Liver (tissue), 3 donors: ENCODE measurements around the gene YOD1.

Experiments
- ATF3 ChIP-seq: IDR thresholded peaks from 2 replicates; pipeline ENCODE4 v1.6.1; 2016; ENCODE audit warnings: antibody characterized with exemption
- EGR1 ChIP-seq, 2 donors: IDR thresholded peaks; 2 replicates each; pipeline ENCODE4 v1.6.1; 2016 to 2018; ENCODE audit warnings: antibody characterized with exemption in 2 of 2, low read depth in 2 of 2
- HNF4G ChIP-seq: IDR thresholded peaks from 2 replicates; pipeline ENCODE4 v1.6.1; 2016; ENCODE audit warnings: antibody characterized with exemption
- JUND ChIP-seq, 2 donors: IDR thresholded peaks; 2 replicates each; pipeline ENCODE4 v1.6.1; 2016; ENCODE audit warnings: antibody characterized with exemption in 2 of 2
- MAX ChIP-seq: IDR thresholded peaks from 2 replicates; pipeline ENCODE4 v1.6.1; 2016; ENCODE audit warnings: antibody characterized with exemption
- NR2F2 ChIP-seq: IDR thresholded peaks from 2 replicates; pipeline ENCODE4 v1.6.1; 2016; ENCODE audit warnings: antibody characterized with exemption
- RAD21 ChIP-seq, 2 donors: IDR thresholded peaks; 2 replicates each; pipeline ENCODE4 v1.6.1; 2016; ENCODE audit warnings: antibody characterized with exemption in 2 of 2, mild to moderate bottlenecking in 2 of 2
- TAF1 ChIP-seq: conservative IDR thresholded peaks from 2 replicates; pipeline ENCODE4 v1.6.1; 2016; ENCODE audit warnings: antibody characterized with exemption, mild to moderate bottlenecking
- YY1 ChIP-seq: IDR thresholded peaks from 2 replicates; pipeline ENCODE4 v1.6.1; 2016; ENCODE audit warnings: antibody characterized with exemption, mild to moderate bottlenecking
- TF ChIP-seq, protein P1 (sequence below): fragments of 150-350 bp; IDR thresholded peaks from 2 replicates; pipeline ENCODE4 v1.5.1; 2017; ENCODE audit warnings: improper control_type of control experiment, low read depth, low read length; ENCODE audit not compliant: missing input control
- TF ChIP-seq, protein P2 (sequence below): IDR thresholded peaks from 2 replicates; pipeline ENCODE4 v1.6.1; 2016; ENCODE audit warnings: antibody characterized with exemption, mild to moderate bottlenecking
- donor health status: healthy.
- donor health status: healthy.

DNA sequence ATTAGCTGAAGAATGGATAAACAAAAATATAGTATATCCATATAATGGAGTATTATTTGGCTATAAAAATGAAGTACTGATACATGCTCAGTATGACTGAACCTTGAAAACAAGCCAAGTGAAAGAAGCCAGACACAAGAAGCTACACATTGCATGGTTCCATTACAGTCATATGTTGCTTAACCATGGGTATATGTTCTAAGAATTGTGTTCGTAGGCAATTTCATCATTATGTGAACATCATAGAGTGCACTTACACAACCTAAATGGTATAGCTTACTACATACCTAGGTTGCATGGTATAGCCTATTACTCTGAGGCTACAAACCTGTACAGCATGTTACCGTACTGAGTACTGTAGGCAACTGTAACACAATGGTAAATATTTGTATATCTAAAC is 52.2 kb downstream of the YOD1 start:
- TF ChIP-seq, protein P1, sequence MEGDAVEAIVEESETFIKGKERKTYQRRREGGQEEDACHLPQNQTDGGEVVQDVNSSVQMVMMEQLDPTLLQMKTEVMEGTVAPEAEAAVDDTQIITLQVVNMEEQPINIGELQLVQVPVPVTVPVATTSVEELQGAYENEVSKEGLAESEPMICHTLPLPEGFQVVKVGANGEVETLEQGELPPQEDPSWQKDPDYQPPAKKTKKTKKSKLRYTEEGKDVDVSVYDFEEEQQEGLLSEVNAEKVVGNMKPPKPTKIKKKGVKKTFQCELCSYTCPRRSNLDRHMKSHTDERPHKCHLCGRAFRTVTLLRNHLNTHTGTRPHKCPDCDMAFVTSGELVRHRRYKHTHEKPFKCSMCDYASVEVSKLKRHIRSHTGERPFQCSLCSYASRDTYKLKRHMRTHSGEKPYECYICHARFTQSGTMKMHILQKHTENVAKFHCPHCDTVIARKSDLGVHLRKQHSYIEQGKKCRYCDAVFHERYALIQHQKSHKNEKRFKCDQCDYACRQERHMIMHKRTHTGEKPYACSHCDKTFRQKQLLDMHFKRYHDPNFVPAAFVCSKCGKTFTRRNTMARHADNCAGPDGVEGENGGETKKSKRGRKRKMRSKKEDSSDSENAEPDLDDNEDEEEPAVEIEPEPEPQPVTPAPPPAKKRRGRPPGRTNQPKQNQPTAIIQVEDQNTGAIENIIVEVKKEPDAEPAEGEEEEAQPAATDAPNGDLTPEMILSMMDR = no peak
- TF ChIP-seq ATF3 = no peak
- TF ChIP-seq YY1 = no peak
- TF ChIP-seq, protein P2, sequence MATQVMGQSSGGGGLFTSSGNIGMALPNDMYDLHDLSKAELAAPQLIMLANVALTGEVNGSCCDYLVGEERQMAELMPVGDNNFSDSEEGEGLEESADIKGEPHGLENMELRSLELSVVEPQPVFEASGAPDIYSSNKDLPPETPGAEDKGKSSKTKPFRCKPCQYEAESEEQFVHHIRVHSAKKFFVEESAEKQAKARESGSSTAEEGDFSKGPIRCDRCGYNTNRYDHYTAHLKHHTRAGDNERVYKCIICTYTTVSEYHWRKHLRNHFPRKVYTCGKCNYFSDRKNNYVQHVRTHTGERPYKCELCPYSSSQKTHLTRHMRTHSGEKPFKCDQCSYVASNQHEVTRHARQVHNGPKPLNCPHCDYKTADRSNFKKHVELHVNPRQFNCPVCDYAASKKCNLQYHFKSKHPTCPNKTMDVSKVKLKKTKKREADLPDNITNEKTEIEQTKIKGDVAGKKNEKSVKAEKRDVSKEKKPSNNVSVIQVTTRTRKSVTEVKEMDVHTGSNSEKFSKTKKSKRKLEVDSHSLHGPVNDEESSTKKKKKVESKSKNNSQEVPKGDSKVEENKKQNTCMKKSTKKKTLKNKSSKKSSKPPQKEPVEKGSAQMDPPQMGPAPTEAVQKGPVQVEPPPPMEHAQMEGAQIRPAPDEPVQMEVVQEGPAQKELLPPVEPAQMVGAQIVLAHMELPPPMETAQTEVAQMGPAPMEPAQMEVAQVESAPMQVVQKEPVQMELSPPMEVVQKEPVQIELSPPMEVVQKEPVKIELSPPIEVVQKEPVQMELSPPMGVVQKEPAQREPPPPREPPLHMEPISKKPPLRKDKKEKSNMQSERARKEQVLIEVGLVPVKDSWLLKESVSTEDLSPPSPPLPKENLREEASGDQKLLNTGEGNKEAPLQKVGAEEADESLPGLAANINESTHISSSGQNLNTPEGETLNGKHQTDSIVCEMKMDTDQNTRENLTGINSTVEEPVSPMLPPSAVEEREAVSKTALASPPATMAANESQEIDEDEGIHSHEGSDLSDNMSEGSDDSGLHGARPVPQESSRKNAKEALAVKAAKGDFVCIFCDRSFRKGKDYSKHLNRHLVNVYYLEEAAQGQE = no peak
- TF ChIP-seq JUND (IDR thresholded peaks at IDR 0.05) = no peak
- TF ChIP-seq EGR1 (IDR thresholded peaks at IDR 0.05; ENCODE audit: low read depth in 2 of 2) = no peak
- no peak for TF ChIP-seq NR2F2
- TF ChIP-seq HNF4G = no peak
- TF ChIP-seq RAD21 (IDR thresholded peaks at IDR 0.05) = no peak
- no peak for TF ChIP-seq MAX
- TF ChIP-seq TAF1 = no peak
